Sigmoid colon (tissue), 7 donors: ENCODE measurements around the gene SESN3. TPM values are rescaled to one million over a fixed set of nuclear protein-coding genes. Genes with fewer than 3 reads are reported as not detected.
"Not testable (repeated sequence)": the region's sequence is repeated elsewhere in the genome, so short reads cannot be mapped to it uniquely, and the experiment has no call there.

Source experiments
- DNase-seq: peaks from one replicate; pipeline ENCODE4 v3.0.0-alpha.2; 2019
- H3K27ac ChIP-seq, 4 donors: fragments of 200-600 bp; sonication (generic); one replicate each; pipeline ENCODE4 v1.5.1; 2016 to 2019; ENCODE audit warnings: mild to moderate bottlenecking in 1 of 4
- H3K27me3 ChIP-seq, 3 donors: fragments of 200-600 bp; sonication (generic); one replicate each; pipeline ENCODE4 v1.5.1; 2019; ENCODE audit warnings: mild to moderate bottlenecking in 1 of 3
- H3K36me3 ChIP-seq, 4 donors: fragments of 200-600 bp; sonication (generic); one replicate each; pipeline ENCODE4 v1.5.1; 2016 to 2019
- H3K4me1 ChIP-seq, 4 donors: fragments of 200-600 bp; sonication (generic); one replicate each; pipeline ENCODE4 v1.5.1; 2017 to 2019
- H3K4me3 ChIP-seq, 4 donors: fragments of 200-600 bp; sonication (generic); one replicate each; pipeline ENCODE4 v1.5.1; 2017 to 2019; ENCODE audit warnings: mild to moderate bottlenecking in 2 of 4, moderate library complexity in 1 of 4
- H3K9me3 ChIP-seq, 4 donors: fragments of 200-600 bp in 3 of 4; sonication (generic) in 3 of 4; one replicate each; pipeline versions ENCODE4 v1.5.1 to v1.6.1; 2013 to 2019
- CTCF ChIP-seq, 4 experiments: fragments of 450-650 bp in 3 of 4; fragments of 200-600 bp in 1 of 4; IDR thresholded peaks; one replicate each; pipeline ENCODE4 v1.5.1; 2016 to 2019; ENCODE audit warnings: antibody characterized with exemption in 4 of 4, mild to moderate bottlenecking in 3 of 4, moderate library complexity in 2 of 4
- EP300 ChIP-seq, 4 donors: sonication (generic); formaldehyde crosslinking; IDR thresholded peaks; one replicate each; pipeline ENCODE4 v1.6.1; 2017; ENCODE audit warnings: antibody characterized with exemption in 4 of 4
- POLR2A ChIP-seq, 2 donors: fragments of 450-650 bp; IDR thresholded peaks; one replicate each; pipeline ENCODE4 v1.6.1; 2016; ENCODE audit warnings: antibody characterized with exemption in 2 of 2, mild to moderate bottlenecking in 2 of 2, moderate library complexity in 2 of 2
- POLR2AphosphoS5 ChIP-seq, 4 donors: sonication (generic); formaldehyde crosslinking; IDR thresholded peaks; one replicate each; pipeline ENCODE4 v1.6.1; 2017; ENCODE audit warnings: antibody characterized with exemption in 4 of 4
- WGBS, 2 donors: extraction: QIAGEN DNeasy Blood & Tissue Kit; methylation state at CpG; one replicate each; pipeline ENCODE4 v1.1.7; 2013; 5-methylcytosine and 5-hydroxymethylcytosine counted together
- intact Hi-C: fragments of 100-400 bp; cut with DNase I; formaldehyde crosslinking; loops from one replicate; pipeline ENCODE4 v1.15.1; 2023
- polyA plus RNA-seq, 3 donors: library from polyadenylated mRNA; stranded (reverse); fragments of 200-250 nt; gene quantifications; one replicate each; pipeline ENCODE4 v1.2.3, GENCODE V29; 2013
- total RNA-seq, 4 donors: library from RNA; depleted of rRNA; stranded (reverse); fragments of >200 nt; gene quantifications; one replicate each; pipeline ENCODE4 v1.1.0, GENCODE V29; 2016
- donor health status: healthy with polysubstance abuse.
- donor health status: Bipolar disorder and iron deficiency.
- donor health status: healthy.

SESN3 gene
- total and polyA plus RNA-seq, 7 donors = 2.1 to 20.8 (median 8.7) TPM

- DNase-seq = no peak
- Histone ChIP-seq H3K4me3 (no peak overlapping the region), H3K27me3 (no peaks in the 10 kb centered on the region), H3K4me1 (no peaks in the 10 kb centered on the region), H3K9me3 (no peaks in the 10 kb centered on the region), H3K36me3 (no peaks in the 10 kb centered on the region), H3K27ac (no peak overlapping the region)
- intact Hi-C loops = loop anchor here (10.0 kb wide), 1 partner anchor 166 kb away; the partner anchor contains the start of genes CWC15 and KDM4D
- 23 to 61% methylated on average over 4 of the region's 4 CpGs for WGBS, 2 donors
- TF ChIP-seq EP300 (IDR thresholded peaks at IDR 0.05) (no peak), POLR2AphosphoS5 (IDR thresholded peaks at IDR 0.05) (no peak), POLR2A (IDR thresholded peaks at IDR 0.05) (no peak)
Observed at GRCh38 chr11:95140397-95141033, 90.5 kb downstream of the SESN3 start.

- intact Hi-C loops = no loop called here
- no peak for TF ChIP-seq POLR2A (IDR thresholded peaks at IDR 0.05)
- TF ChIP-seq POLR2AphosphoS5 (IDR thresholded peaks at IDR 0.05) = no peak
- TF ChIP-seq EP300 (IDR thresholded peaks at IDR 0.05) = no peak
- no peak for TF ChIP-seq CTCF (IDR thresholded peaks at IDR 0.05)
- DNase-seq = no peak
- H3K27ac ChIP-seq = no peak overlapping the region
- peaks cover 0 to 15% (median 11%) of the 10 kb centered on the region in 4 donors for H3K4me1 ChIP-seq
- no peak overlapping the region for H3K4me3 ChIP-seq
- H3K27me3 ChIP-seq = no peaks in the 10 kb centered on the region
- no peaks in the 10 kb centered on the region for H3K9me3 ChIP-seq
- no peaks in the 10 kb centered on the region for H3K36me3 ChIP-seq
- 5 to 20% methylated on average over 2 of the region's 2 CpGs for WGBS, 2 donors
Observed at GRCh38 chr11:95138448-95138847, 92.6 kb downstream of the SESN3 start.

- no peak for TF ChIP-seq CTCF (IDR thresholded peaks at IDR 0.05)
- TF ChIP-seq POLR2AphosphoS5 (IDR thresholded peaks at IDR 0.05) = no peak
- TF ChIP-seq POLR2A (IDR thresholded peaks at IDR 0.05) = no peak
- no peak for TF ChIP-seq EP300 (IDR thresholded peaks at IDR 0.05)
- no peak for DNase-seq
- H3K4me3 ChIP-seq = no peak overlapping the region
- no peaks in the 10 kb centered on the region for H3K36me3 ChIP-seq
- H3K27me3 ChIP-seq = no peaks in the 10 kb centered on the region
- H3K9me3 ChIP-seq = no peaks in the 10 kb centered on the region
- intact Hi-C loops = no loop called here
- H3K27ac ChIP-seq = no peak overlapping the region
- peaks cover 0 to 15% (median 11%) of the 10 kb centered on the region in 4 donors for H3K4me1 ChIP-seq
Observed at GRCh38 chr11:95137299-95137698, 93.7 kb downstream of the SESN3 start.

DNA sequence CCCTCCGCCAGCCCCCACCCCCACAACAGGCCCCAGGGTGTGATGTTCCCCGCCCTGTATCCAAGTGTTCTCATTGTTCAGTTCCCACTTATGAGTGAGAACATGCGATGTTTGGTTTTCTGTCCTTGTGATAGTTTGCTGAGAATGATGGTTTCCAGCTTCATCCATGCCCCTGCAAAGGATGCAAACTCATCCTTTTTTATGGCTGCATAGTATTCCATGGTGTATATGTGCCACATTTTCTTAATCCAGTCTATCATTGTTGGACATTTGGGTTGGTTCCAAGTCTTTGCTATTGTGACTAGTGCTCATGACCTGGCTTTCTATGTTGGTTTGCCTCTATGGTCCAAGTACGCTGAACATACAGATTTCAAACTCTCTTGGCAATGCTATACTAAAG, 94.3 kb downstream of the SESN3 start:
- H3K27ac ChIP-seq, intact Hi-C loops, H3K4me3 ChIP-seq, H3K9me3 ChIP-seq, H3K36me3 ChIP-seq, H3K27me3 ChIP-seq, DNase-seq: not testable (repeated sequence)
- WGBS, 2 donors = 97% methylated on average over 4 of the region's 4 CpGs
- peaks cover 0 to 15% (median 11%) of the 10 kb centered on the region in 4 donors for H3K4me1 ChIP-seq

DNA sequence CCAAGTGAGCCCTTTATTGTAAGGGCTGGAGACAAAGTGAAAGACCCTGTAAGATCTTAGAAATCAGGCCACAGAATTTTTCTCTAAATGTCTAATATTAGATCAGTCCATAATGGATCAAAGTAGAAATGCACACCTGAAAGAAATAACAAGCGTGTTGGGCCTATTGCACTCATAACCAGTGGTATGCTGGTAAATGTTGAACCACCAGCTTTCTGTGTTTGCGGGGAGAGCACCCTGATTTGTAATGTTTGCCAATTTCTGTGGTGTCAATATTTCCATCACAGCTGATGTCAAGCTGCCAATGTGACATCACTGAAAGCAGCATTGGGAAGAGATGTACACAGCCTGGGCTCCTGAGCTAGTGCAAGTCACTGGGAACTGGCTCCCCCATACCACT, 95.1 kb downstream of the SESN3 start:
- DNase-seq = no peak
- Histone ChIP-seq H3K27me3 (no peaks in the 10 kb centered on the region), H3K36me3 (no peaks in the 10 kb centered on the region), H3K4me1 (peaks cover 0 to 15% (median 11%) of the 10 kb centered on the region in 4 donors), H3K9me3 (no peaks in the 10 kb centered on the region), H3K4me3 (no peak overlapping the region), H3K27ac (no peak overlapping the region)
- no peak for TF ChIP-seq POLR2A (IDR thresholded peaks at IDR 0.05)
- TF ChIP-seq CTCF (IDR thresholded peaks at IDR 0.05) = no peak
- TF ChIP-seq EP300 (IDR thresholded peaks at IDR 0.05) = no peak
- no peak for TF ChIP-seq POLR2AphosphoS5 (IDR thresholded peaks at IDR 0.05)
- intact Hi-C loops = no loop called here
- WGBS, 2 donors = 96% methylated on average over 2 of the region's 2 CpGs

DNA sequence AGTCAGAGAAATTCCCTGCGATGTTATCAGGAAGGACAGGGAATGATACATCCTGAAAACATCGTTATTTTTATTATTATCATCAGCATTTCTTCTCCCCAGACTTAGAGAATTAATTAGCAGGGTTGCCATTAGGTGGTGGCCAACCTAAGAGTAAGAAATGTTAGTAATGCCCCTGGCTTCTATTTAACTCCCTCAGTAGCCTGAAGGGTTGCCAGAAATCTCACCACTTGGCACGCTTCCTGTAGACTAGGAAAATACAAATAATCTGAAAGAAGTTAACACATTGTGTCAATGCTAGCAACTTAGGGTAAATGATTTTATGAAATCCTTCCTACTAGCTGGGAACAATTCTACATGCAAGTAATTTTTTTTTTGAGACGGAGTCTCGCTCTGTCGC, 95.8 kb downstream of the SESN3 start:
- H3K9me3 ChIP-seq = no peaks in the 10 kb centered on the region
- no peak for DNase-seq
- TF ChIP-seq CTCF (IDR thresholded peaks at IDR 0.05) = no peak
- no peak for TF ChIP-seq EP300 (IDR thresholded peaks at IDR 0.05)
- TF ChIP-seq POLR2A (IDR thresholded peaks at IDR 0.05) = no peak
- TF ChIP-seq POLR2AphosphoS5 (IDR thresholded peaks at IDR 0.05) = no peak
- no peak overlapping the region for H3K4me3 ChIP-seq
- peak overlapping the region in 3 of 4 donors; percentile 24 to 42 (median 25) for H3K27ac ChIP-seq
- H3K4me1 ChIP-seq = peaks cover 0 to 15% (median 11%) of the 10 kb centered on the region in 4 donors
- H3K27me3 ChIP-seq = no peaks in the 10 kb centered on the region
- H3K36me3 ChIP-seq = no peaks in the 10 kb centered on the region
- intact Hi-C loops = no loop called here
- WGBS, 2 donors = 83 to 92% methylated on average over 5 to 6 of the region's 6 CpGs
